KOPT-K1 (cell line): ENCODE results near the gene HNF1B.
"Not testable (repeated sequence)": the region's sequence is repeated elsewhere in the genome, so short reads cannot be mapped to it uniquely, and the experiment has no call there.

Experiments used
- H3K27ac ChIP-seq: fragments of 200-600 bp; sonication (generic); 2 replicates; pipeline ENCODE4 v1.5.1; 2016; ENCODE audit warnings: antibody characterized with exemption, mild to moderate bottlenecking, low read depth, low read length; ENCODE audit not compliant: poor library complexity, severe bottlenecking
- H3K36me3 ChIP-seq: fragments of 200-600 bp; sonication (generic); 2 replicates; pipeline ENCODE4 v1.5.1; 2017; ENCODE audit warnings: antibody characterized with exemption, mild to moderate bottlenecking, low read length, moderate library complexity; ENCODE audit not compliant: insufficient read depth
- H3K9me3 ChIP-seq: fragments of 200-600 bp; sonication (generic); 2 replicates; pipeline ENCODE4 v1.5.1; 2017; ENCODE audit warnings: antibody characterized with exemption, low read length, mild to moderate bottlenecking; ENCODE audit not compliant: insufficient read depth, poor library complexity, severe bottlenecking

HNF1B gene, protein sequence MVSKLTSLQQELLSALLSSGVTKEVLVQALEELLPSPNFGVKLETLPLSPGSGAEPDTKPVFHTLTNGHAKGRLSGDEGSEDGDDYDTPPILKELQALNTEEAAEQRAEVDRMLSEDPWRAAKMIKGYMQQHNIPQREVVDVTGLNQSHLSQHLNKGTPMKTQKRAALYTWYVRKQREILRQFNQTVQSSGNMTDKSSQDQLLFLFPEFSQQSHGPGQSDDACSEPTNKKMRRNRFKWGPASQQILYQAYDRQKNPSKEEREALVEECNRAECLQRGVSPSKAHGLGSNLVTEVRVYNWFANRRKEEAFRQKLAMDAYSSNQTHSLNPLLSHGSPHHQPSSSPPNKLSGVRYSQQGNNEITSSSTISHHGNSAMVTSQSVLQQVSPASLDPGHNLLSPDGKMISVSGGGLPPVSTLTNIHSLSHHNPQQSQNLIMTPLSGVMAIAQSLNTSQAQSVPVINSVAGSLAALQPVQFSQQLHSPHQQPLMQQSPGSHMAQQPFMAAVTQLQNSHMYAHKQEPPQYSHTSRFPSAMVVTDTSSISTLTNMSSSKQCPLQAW

DNA sequence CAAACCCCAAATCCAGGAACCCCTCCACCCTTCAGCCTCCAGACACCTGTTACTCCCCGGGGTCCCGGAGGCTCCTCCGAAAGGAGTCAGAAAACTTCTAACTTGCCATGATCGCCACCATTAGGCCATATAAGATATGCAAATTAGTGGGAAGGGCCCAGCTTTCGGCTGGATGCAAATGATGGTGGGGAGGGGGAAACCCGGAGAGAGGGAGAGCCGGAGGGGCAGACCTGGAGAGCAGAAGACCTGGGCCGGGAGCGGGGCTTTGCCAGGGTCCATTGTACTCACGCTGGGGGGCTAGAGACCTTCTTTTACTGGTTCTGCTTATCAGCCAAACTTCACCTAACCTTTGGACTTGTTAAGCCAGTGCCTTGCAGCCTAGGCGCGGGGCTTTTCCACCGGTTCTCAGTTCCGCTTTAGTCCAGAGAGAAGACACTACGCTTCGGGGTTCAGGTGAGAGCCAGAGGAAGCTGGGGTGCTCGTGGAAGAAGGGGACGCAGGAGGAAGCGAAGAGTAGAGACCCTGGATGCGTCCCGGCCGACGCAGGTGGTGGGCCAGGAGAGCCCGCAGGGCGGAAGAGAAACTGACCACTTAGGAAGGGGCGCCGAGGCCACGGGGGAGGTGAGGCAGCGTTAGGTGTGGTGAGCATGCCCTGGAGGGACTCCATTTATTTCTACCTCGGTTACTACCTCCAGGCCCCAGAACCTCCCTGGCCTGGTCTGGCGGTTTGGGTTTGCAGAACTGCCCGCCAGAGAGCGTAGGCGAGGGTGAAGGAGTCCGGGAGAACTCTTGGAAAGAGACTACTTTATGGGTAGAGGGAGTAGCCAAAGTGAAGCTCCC, at the start of gene HNF1B:
TSS of gene HNF1B (minus strand) at position 99 of the 840 bp plus-strand sequence. CDS start 175 bp downstream, outside the sequence.
- Histone ChIP-seq H3K27ac (no peak within 1 kb of the TSS), H3K36me3 (no peaks in the 10 kb centered on the region), H3K9me3 (peaks cover 7% of the 10 kb centered on the region)

DNA sequence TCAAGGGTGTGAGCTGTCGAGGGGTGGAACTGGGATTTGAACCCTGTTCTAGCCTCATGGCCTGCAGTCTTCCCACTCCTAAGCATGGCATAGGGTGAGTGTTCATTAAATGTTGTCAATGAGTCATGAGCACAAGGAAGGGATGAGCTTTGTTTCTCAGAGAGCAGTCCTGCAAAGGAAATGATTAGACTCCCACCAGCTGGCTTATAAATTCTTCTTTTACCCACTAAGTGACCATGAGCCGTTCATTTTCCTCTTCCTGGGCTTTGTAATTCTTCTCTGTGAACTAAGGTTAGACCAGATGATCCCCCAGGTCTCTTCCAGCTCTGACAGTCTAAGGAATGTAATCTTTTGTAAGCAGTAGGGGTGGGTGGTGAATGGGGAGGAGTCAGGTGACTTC, 47.9 kb upstream of the HNF1B start:
- H3K9me3 ChIP-seq: no peaks in the 10 kb centered on the region
- H3K36me3 ChIP-seq: no peaks in the 10 kb centered on the region
- H3K27ac ChIP-seq: no peak overlapping the region

DNA sequence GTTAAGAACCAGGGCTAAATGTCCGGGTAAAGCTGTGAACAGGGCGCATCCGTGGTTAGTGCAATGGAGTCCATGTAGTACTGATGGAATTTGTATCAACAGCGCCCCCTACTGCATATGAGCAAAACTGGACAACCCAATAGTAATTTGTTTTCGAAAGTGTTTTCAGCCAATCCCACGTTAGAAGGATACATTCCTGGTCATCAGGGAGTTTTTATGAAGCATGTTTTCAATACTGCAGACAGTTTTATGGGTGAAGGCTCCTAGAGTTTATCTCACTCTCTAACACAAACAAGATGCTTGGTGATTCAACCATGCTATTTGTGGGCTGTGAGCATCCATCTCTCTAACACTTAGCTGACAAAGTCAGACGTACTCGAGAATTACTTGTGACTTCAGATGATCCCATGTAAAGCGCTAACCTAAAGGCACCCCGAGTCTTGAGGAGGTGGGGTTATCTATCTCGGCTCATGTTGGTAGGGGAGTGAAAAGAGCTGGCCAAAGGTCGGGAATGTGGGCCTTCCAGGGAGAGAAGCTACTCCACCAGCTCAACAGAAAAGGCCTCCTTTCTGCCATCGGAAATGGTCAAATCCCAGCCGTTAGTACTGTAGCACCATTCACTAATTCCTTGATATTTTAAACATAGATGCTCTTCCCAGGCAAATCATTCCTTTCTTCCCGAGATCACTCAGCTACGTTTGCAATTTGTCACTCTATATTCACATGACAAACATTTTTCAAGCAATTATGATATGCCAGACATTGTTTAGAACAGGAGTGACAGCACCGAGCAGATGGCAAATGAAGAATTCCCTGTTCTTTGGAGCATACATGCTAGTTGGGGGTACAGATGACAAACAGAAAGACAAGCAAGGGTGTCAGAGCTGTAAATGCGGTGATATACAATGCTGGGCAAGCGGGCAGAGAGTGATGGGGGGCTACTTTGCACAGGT, 46.9 kb upstream of the HNF1B start:
- Histone ChIP-seq H3K9me3 (no peaks in the 10 kb centered on the region), H3K36me3 (no peaks in the 10 kb centered on the region), H3K27ac (no peak overlapping the region)

DNA sequence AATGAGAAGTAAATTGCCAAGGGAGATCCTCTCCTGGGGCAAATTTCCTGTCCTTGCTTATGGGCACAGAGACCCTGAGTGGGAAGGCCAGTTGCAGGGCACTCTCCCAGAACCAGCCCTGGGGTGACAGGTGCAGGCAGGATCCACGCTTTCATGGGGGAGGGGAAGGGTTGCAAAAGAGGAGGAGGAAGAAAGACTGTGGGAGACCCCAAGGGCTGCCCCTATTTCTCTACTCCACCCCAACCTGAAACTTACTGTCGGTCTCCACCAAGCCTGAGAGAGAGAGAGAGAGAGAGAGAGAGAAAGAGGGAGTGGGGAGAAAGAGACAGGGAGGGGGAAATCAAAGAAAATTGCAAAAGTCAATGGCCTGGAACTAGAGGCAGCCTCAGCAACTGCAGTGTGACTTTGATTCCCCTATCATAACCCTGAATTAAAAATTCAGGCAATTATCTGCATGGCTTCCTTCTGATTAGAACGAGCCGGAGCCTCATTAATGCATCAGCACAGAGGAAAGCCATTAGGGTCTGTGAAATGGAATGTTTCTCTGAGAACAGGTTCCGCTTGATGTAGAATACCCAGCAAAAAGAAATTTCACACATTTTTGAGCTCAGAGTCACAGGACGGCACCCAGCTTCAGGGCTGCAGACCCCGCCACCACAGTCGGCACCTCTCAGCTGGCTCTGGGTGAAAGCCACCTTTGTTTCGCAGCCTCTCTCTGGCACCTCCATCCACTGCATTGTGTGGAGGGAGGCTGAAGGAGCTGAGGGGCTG, 45.1 kb upstream of the HNF1B start:
- Histone ChIP-seq H3K36me3 (no peaks in the 10 kb centered on the region), H3K9me3 (no peaks in the 10 kb centered on the region), H3K27ac (no peak overlapping the region)

DNA sequence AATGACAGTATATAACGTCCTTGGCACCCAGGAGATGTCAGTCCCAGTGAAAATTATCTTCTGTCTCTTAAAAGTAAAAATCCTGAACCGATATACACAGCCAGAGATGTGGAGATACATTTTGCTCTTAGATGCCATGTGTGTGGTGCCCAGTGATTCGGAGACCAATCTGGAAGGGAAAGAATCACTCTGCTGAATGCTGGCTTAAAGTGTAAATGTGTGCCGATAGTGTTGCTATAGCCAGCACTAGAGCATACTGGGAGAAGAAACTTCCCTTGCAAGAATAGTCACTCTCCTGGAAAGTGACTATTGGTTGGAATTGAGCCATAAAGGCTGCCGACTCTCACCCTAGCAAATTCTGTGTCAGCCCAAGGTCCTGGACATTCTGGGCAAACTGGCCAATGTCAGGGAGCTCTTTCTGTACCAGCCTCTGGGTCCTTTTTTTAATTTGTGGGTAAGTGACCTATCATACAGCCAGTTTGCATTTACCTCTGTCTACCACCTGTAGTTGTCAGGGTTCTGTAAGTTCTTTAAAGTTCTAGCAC, 44.2 kb upstream of the HNF1B start:
- no peak overlapping the region for H3K27ac ChIP-seq
- no peaks in the 10 kb centered on the region for H3K36me3 ChIP-seq
- H3K9me3 ChIP-seq: no peaks in the 10 kb centered on the region

DNA sequence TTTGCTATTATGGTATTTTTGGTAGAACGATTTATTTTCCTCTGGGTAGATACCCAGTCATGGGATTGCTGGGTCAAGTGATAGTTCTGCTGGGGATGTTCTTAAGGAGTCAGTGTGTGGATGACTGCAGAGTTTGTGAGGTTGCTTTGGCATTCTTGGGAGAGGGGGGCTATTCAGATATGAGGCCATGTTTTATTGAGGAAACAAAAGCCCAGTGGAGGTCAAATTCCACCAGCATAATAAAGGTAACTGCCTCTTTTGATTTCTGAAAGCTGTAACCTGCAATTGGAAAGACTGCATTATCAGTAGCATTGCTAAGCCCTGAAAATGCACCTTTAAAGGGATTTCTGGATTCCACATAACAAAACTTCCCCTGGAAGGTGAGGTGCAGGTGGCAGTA, 43.7 kb upstream of the HNF1B start:
- no peaks in the 10 kb centered on the region for H3K36me3 ChIP-seq
- no peak overlapping the region for H3K27ac ChIP-seq
- H3K9me3 ChIP-seq: no peaks in the 10 kb centered on the region

DNA sequence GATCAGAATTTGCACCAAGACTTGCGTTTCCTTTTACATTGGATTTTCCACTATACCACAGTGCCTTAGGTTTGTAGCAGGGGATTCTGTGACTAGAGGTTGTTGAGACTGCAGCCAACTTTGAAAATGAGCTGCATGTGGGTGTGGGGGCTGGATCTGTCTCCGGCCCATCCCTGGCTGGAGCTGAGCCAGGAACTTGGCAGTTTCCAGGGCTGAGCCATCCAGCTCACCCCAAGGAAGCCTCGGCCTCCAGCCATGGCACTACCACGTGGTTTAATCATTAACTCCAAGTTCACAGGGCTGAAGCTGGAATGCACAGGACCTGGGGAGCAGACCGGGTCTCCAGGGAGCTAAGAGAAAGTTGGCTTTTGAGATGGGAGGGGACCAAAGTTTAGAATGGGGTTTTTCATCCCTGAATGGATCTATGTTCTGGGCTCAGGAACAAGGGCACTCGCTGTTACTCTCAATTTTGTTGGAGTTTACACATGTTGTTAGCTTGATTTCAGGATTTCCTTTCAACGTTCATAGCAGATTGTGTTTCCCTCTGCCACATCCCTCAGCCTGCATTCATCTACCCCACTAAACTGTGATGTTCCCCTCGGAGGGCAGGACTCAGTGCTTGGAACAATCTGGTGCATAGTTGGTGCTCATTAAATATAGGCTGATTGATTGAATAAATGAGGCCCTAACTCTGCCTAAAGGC, 42.3 kb upstream of the HNF1B start:
- H3K9me3 ChIP-seq: no peaks in the 10 kb centered on the region
- H3K27ac ChIP-seq: no peak overlapping the region
- H3K36me3 ChIP-seq: no peaks in the 10 kb centered on the region

DNA sequence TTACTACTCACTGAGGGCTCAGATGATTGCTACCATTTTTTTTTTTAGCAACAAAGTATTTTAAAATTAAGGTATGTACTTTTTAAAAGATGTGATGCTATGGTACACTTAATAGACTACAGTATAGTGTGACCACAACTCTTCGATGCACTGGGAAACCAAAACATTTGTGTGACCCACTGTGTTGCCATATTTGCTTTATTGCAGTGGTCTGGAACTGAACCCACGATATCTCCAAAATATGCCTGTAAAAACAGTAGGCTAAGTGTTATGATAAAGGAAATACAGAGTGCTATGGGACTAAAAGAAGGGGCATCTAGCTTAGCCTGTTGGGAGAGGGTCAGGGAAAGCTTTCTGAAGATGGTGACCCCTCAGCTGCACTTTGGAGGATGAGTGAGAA, 41.6 kb upstream of the HNF1B start:
- no peaks in the 10 kb centered on the region for H3K36me3 ChIP-seq
- no peak overlapping the region for H3K27ac ChIP-seq
- no peaks in the 10 kb centered on the region for H3K9me3 ChIP-seq

DNA sequence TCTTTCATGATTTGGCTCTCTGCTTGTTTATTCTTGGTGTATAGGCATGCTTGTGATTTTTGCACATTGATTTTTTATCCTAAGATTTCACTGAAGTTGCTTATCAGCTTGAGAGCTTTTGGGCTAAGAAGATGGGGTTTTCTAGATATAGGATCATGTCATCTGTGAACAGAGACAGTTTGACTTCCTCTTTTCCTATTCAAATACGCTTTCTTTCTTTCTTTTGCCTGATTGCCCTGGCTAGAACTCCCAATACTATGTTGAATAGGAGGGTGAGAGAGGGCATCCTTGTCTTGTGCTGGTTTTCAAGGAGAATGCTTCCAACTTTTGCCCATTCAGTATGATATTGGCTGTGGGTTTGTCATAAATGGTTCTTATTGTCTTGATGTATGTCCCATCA, 37.6 kb upstream of the HNF1B start:
- not testable (repeated sequence) for H3K27ac ChIP-seq, H3K36me3 ChIP-seq

DNA sequence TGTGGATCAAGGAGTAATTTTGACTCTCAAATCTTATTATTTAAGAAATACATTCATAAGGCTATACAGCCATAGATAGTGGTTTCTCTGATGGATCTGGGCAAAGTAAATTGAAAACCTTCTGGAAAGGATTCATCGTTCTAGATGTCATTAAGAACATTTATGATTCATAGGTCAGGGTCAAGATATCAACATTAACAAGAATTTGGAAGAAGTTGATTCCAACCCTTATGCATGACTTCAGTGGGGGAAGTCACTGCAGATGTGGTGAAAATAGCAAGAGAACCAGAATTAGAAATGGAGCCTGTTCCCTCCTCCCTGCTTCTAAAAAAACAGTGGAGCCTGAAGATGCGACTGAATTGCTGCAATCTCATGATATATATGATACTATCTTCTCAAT, 36.6 kb upstream of the HNF1B start:
- no peaks in the 10 kb centered on the region for H3K36me3 ChIP-seq
- no peaks in the 10 kb centered on the region for H3K9me3 ChIP-seq
- no peak overlapping the region for H3K27ac ChIP-seq

More for the DNA sequence above, 37.6 kb upstream of the HNF1B start:
- H3K9me3 ChIP-seq: not testable (repeated sequence)

DNA sequence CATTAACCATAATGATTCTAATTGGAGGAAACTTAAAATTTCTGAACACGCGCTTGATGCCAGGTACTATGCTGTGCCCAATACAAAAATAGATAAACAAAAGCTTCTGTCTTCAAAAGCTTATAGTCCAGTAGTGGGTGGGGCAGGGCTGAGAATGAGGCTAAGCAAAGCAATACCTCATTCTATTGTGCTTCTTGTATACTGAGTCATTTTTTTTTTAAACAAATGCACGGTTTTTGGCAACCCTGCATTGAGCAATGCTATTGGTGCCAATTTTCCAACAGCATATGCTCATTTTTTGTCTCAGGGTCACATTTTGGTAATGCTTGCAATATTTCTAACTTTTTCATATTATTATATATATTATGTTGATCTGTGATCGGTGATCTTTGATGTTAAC, 34.7 kb upstream of the HNF1B start:
- Histone ChIP-seq H3K27ac (no peak overlapping the region), H3K9me3 (no peaks in the 10 kb centered on the region), H3K36me3 (no peaks in the 10 kb centered on the region)

DNA sequence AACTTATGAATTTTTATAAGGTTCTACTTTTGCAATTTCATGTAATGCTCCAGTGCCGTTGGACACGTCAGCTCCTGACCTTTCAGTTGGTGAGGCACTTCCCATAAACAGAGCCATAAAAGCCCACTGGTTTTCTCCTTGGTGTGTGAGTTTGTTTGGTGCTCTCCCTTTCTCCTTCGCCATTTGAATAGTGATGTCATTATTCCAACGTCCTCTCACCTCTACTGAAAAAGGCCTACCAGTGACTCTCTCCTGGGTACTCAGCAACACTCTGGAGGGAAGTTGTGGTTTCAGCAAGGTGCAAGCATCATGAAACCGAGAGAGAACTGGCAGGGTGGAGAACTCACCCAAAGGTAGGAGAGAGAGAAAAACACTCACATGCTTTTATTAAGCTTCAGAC, 29.6 kb upstream of the HNF1B start:
- H3K27ac ChIP-seq: no peak overlapping the region
- H3K9me3 ChIP-seq: no peaks in the 10 kb centered on the region
- no peaks in the 10 kb centered on the region for H3K36me3 ChIP-seq

DNA sequence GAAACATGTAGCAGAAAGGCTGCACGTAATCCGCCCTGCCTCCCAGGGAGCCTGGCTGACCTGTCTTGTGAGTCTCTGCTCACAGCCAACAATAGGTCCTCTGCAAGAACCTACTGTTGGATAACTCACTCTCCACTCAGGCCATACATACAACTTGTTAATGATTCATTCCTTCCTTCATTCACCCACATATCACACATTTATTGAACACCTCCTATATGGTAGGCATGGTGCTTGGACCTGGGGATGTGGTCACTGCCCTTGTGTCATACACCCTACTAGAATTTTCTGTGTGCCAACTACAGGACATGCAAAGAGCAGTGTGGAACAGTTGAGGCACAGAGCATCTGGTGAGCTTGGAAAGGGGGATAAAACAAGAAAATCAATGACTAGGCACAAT, 28.1 kb upstream of the HNF1B start:
- Histone ChIP-seq H3K36me3 (no peaks in the 10 kb centered on the region), H3K27ac (no peak overlapping the region), H3K9me3 (no peaks in the 10 kb centered on the region)
